ENCODE data around the gene FAN1. TPM values are rescaled to one million over a fixed set of nuclear protein-coding genes. Genes with fewer than 3 reads are reported as not detected.

FAN1 gene
- total RNA-seq, 6 donors from 2014 or later = 10.2 to 22.0 (median 14.8) TPM

GRCh38 chr15:30918366-30918765 is 14.7 kb downstream of the FAN1 start:
- no peak for TF ChIP-seq POLR2A (IDR thresholded peaks at IDR 0.05)
- TF ChIP-seq POLR2AphosphoS5 (IDR thresholded peaks at IDR 0.05) = no peak
- no peak for TF ChIP-seq EP300 (IDR thresholded peaks at IDR 0.05)
- TF ChIP-seq CTCF (IDR thresholded peaks at IDR 0.05) = no peak
- 88 to 92% methylated on average over 5 of the region's 5 CpGs for WGBS, 2 donors

GRCh38 chr15:30919877-30920550 is 16.3 kb downstream of the FAN1 start:
- no peak overlapping the region for H3K4me3 ChIP-seq
- DNase-seq (no peak), ATAC-seq (ENCODE audit: low FRiP score in 2 of 2) (no peak)
- peaks cover 10 to 80% (median 56%) of the 10 kb centered on the region in 4 donors for H3K36me3 ChIP-seq
- no peaks in the 10 kb centered on the region for H3K4me1 ChIP-seq
- TF ChIP-seq EP300 (IDR thresholded peaks at IDR 0.05) (no peak), POLR2A (IDR thresholded peaks at IDR 0.05) (no peak), POLR2AphosphoS5 (IDR thresholded peaks at IDR 0.05) (no peak)
- no peak overlapping the region for H3K27ac ChIP-seq
- H3K9me3 ChIP-seq = no peaks in the 10 kb centered on the region
- WGBS, 2 donors = 89% methylated on average over 5 of the region's 5 CpGs
- H3K27me3 ChIP-seq = no peaks in the 10 kb centered on the region

More at GRCh38 chr15:30918366-30918765, 14.7 kb downstream of the FAN1 start:
- Histone ChIP-seq H3K27me3 (no peaks in the 10 kb centered on the region), H3K4me1 (no peaks in the 10 kb centered on the region), H3K36me3 (peaks cover 0 to 78% (median 49%) of the 10 kb centered on the region in 4 donors), H3K27ac (no peak overlapping the region), H3K4me3 (no peak overlapping the region), H3K9me3 (no peaks in the 10 kb centered on the region)
- ATAC-seq (ENCODE audit: low FRiP score in 2 of 2) (no peak), DNase-seq (no peak)

GRCh38 chr15:30921106-30921505 is 17.4 kb downstream of the FAN1 start:
- TF ChIP-seq CTCF (IDR thresholded peaks at IDR 0.05) (no peak), POLR2AphosphoS5 (IDR thresholded peaks at IDR 0.05) (no peak), EP300 (IDR thresholded peaks at IDR 0.05) (no peak), POLR2A (IDR thresholded peaks at IDR 0.05) (no peak)
- no peak for DNase-seq

GRCh38 chr15:30921781-30922479 is 18.2 kb downstream of the FAN1 start:
- Histone ChIP-seq H3K4me1 (no peaks in the 10 kb centered on the region), H3K36me3 (peaks cover 22 to 86% (median 69%) of the 10 kb centered on the region in 4 donors), H3K4me3 (no peak overlapping the region), H3K27ac (no peak overlapping the region), H3K27me3 (no peaks in the 10 kb centered on the region), H3K9me3 (no peaks in the 10 kb centered on the region)
- 88 to 90% methylated on average over 9 of the region's 9 CpGs for WGBS, 2 donors
- TF ChIP-seq EP300 (IDR thresholded peaks at IDR 0.05) = no peak
- no peak for TF ChIP-seq CTCF (IDR thresholded peaks at IDR 0.05)
- TF ChIP-seq POLR2A (IDR thresholded peaks at IDR 0.05) = no peak
- TF ChIP-seq POLR2AphosphoS5 (IDR thresholded peaks at IDR 0.05) = no peak
- ATAC-seq (ENCODE audit: low FRiP score in 2 of 2) (no peak), DNase-seq (no peak)

More at GRCh38 chr15:30921106-30921505, 17.4 kb downstream of the FAN1 start:
- no peaks in the 10 kb centered on the region for H3K4me1 ChIP-seq
- no peak overlapping the region for H3K27ac ChIP-seq
- H3K27me3 ChIP-seq = no peaks in the 10 kb centered on the region
- peaks cover 19 to 83% (median 61%) of the 10 kb centered on the region in 4 donors for H3K36me3 ChIP-seq
- ATAC-seq (ENCODE audit: low FRiP score in 2 of 2) = no peak
- no peak overlapping the region for H3K4me3 ChIP-seq
- WGBS, 2 donors = 87 to 93% methylated on average over 4 of the region's 4 CpGs
- no peaks in the 10 kb centered on the region for H3K9me3 ChIP-seq

GRCh38 chr15:30922480-30923311 is 19.0 kb downstream of the FAN1 start:
- no peaks in the 10 kb centered on the region for H3K9me3 ChIP-seq
- ATAC-seq (ENCODE audit: low FRiP score in 2 of 2) = no peak
- no peaks in the 10 kb centered on the region for H3K27me3 ChIP-seq
- H3K36me3 ChIP-seq = peaks cover 22 to 94% (median 74%) of the 10 kb centered on the region in 4 donors
- H3K27ac ChIP-seq = no peak overlapping the region
- DNase-seq = peak in 1 of 2 donors; percentile 34
- WGBS, 2 donors = 87 to 89% methylated on average over 11 to 14 of the region's 14 CpGs
- TF ChIP-seq POLR2AphosphoS5 (IDR thresholded peaks at IDR 0.05) (no peak), POLR2A (IDR thresholded peaks at IDR 0.05) (no peak), EP300 (IDR thresholded peaks at IDR 0.05) (no peak)
- H3K4me1 ChIP-seq = no peaks in the 10 kb centered on the region
- no peak overlapping the region for H3K4me3 ChIP-seq

Measured in upper lobe of left lung (tissue), 6 donors.